ENCODE results near the gene SLC25A31.

- TF ChIP-seq POLR2AphosphoS5 (IDR thresholded peaks at IDR 0.05) (no peak), CTCF (IDR thresholded peaks at IDR 0.05; ENCODE audit: poor library complexity, severe bottlenecking) (no peak), EZH2 (IDR thresholded peaks at IDR 0.05; ENCODE audit: borderline replicate concordance, insufficient read depth, low read length, poor library complexity, severe bottlenecking) (no peak), EP300 (conservative IDR thresholded peaks at IDR 0.05; ENCODE audit: poor library complexity, severe bottlenecking) (no peak), TAF1 (IDR thresholded peaks at IDR 0.05; ENCODE audit: low read depth) (no peak), RAD21 (conservative IDR thresholded peaks at IDR 0.05) (no peak), REST (IDR thresholded peaks at IDR 0.05; ENCODE audit: borderline replicate concordance) (no peak), SMC3 (conservative IDR thresholded peaks at IDR 0.05; ENCODE audit: poor library complexity) (no peak), MXI1 (conservative IDR thresholded peaks at IDR 0.05; ENCODE audit: poor library complexity, severe bottlenecking) (no peak)
Measured at GRCh38 chr4:127791391-127791790, 61.2 kb downstream of the SLC25A31 start.
